ENCODE measurements around the gene LEF1.

GRCh38 chr4:108097990-108098553, 70.7 kb downstream of the LEF1 start:
- TF ChIP-seq POLR2A (IDR thresholded peaks at IDR 0.05; ENCODE audit: low read length) = no peak
- no peak for TF ChIP-seq GATA1 (IDR thresholded peaks at IDR 0.05; ENCODE audit: low read depth, low read length)
